NCI-H446 (cell line): ENCODE results near the gene HAUS8.

Experiments
- DNase-seq, 2 experiments: peaks; one replicate each; lab custom pipeline; 2025; lab: John Stamatoyannopoulos, UW

The HAUS8 gene

DNA sequence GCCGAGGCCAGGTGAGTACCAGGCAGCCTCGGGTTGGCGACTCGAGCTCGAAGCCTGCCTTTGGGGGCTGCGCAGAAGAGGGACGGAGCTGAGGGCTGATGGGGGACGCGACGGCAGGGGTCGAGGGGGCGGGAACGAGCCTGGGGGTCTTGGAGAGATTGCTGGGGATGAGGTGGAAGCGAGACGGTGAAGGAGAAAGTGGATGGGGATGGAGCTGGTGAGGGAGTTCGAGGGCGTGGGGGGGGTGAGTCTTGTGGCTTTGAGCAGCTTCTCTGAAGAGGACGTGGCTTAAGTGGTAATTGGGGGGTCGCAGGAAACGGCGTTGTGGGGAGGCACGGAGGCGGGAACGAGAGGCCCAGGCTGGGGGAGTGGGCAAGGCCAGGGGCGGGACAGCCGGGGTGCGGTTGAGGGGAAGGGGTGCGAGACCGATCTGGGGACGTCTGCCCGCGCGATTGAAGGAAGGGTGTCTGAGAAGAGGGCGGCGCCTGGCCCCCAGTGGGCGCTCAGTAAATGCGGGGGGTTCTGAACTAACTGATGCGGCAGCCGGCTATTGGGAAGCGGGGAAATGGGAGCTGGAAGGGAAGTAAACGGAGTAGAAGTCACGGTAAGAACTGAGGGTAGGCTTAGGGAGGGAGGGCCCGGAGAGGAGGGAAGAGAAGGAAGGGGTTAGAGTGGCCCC, 751 bp upstream of the HAUS8 start:
- DNase-seq, result no peak

DNA sequence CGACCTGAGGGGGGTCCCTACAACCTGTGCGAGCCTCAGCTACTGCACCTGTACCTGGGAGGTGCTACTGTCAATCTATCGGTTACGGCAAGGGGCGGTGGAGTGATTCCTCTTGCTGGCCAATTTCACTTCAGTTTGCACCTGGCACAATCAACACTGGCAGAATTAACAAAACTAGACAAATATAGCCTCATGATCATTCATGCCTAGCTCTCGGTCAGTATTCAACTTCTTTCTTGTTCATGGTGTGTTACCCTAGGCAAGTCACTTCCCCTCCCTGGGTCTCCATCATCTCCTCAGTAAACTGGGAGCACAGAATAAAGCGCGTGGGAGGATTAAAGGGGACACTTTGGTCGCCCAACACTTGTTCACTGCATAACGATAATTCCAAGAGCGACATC, 618 bp downstream of the HAUS8 start:
- DNase-seq, result no peak

GRCh38 chr19:17073869-17074633, 1.2 kb downstream of the HAUS8 start:
- no peak for DNase-seq

- no peak for DNase-seq
These were observed 4.3 kb downstream of the HAUS8 start for GRCh38 chr19:17070912-17071311.

GRCh38 chr19:17070421-17070820, 4.8 kb downstream of the HAUS8 start:
- no peak for DNase-seq

DNA sequence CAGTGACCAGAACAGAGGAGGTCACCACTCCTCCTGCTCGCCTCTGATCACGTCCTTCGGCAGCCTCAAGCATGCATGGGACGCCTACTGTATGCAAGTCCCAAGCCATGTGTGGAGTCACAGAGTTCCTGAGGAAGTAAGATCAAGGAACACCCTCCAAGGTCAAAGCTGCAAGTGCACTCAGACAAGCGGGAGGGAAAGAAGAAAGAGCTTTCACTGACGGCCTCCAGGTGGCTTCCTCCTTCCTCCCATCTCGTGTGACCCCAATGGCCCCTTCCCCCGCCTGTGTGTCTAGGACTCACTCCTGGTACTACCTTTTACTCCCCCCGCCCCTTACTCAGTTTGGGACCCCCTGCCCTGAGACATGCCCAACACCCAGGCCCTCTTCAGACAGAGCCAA, 6.1 kb downstream of the HAUS8 start:
- no peak for DNase-seq

DNA sequence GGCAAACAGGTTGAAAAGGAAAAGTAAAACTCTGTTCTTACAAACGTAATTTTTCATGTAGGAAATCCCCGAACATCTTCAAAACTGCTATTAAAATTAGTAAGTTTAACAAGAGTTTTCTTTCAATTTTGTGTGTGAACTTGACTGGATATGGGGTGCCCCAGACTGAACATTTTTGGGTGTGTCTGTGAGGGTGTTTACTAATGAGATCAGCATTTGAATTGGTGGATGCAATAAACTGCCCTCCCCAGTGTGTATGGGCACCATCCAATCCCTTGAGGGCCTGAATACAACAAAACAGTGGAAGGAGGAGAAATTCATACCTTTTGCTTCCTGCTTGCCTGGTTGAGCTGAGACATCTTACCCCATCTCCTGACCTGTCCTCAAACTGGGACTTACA, 11.8 kb downstream of the HAUS8 start:
- no peak for DNase-seq

DNA sequence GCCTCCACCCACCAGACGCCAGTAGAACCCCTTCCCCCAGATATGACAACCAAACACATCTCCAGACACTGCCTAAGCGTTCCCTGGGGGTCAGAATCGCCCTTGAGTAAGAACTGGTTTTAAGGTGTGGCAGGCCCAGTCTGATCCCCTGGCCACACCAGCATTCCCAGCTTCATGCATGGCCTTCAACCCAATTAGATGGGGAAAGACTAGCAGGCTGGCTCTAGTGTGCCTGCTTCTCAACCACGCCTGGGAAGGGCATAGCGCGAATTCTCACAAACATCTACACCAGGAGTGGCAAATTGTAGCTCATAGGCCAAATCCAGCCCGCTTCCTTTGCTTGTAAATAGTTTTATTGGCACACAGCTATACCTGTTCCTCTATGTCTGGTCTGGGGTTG, 13.6 kb downstream of the HAUS8 start:
- no peak for DNase-seq

DNA sequence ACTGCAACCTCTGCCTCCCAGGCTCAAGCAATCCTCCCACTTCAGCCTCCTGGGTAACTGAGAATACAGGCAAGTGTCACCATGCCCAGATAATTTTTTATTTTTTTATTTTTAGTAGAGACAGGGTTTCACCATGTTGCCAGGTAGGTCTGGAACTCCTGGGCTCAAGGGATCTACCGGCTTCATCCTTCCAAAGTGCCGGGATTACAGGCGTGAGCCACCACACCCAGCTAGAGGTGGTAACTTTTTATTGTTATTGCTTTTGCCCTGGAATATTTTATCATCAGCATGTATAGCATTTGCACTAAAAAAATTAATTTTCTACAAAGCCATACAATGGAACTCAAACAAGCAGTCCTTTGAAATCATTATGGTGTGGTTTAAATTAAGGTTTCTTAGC, 14.0 kb downstream of the HAUS8 start:
- no peak for DNase-seq

DNA sequence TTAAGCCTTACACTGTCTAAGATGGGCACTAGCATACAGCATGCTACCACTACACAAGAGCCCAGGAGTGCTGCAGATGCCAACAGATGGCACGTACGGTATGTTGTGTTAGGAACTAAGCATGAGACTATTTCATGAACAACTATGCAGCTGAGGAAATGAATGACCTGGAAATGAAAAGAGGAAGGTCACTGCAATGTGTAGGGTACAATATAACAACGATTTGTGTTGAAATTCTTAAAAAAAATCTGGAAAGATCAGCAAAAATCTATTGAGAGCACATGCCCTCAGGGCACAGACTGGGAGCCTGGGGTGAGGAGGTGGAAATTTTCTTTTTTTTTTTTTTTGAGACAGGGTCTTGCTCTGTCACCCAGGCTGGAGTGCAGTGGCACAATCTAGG, 14.4 kb downstream of the HAUS8 start:
- no peak for DNase-seq

GRCh38 chr19:17058236-17058635, 17.0 kb downstream of the HAUS8 start:
- DNase-seq, result no peak

DNA sequence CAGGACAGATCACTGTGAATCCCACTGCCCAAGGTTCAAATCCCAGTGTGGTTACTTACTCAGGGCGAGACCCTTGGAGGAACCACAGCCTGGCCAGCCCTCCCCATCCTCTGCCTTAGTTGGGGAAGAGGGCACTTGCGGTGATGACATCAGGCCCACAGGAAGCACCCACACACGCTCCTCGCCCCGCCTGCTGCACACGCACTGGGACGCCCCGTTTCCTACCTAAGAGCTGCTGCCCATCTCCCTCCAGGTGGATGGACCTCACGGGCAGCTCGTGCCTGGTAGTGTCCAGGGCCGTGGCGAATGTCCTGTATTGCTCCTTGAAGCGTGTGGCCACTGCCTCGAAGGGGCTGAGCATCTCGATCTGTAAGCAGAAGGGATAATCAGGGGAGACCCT, 19.6 kb downstream of the HAUS8 start:
- no peak for DNase-seq

DNA sequence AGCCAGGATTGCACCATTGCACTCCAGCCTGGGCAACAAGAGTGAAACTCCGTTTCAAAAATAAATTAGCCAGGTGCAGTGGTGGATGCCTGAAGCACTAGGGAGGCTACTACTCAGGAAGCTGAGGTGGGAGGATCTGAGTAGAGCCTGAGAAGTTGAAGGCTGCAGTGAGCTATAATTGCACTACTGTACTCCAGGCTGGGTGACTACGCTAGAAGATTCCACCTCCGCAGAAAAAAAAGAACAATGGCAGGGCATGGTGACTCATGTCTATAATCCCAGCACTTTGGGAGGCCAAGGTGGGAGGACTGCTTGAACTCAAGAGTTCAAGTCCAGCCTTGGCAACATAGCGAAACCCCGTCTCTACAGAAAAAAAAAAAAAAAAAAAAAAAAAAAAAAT, 20.5 kb downstream of the HAUS8 start:
- no peak for DNase-seq

DNA sequence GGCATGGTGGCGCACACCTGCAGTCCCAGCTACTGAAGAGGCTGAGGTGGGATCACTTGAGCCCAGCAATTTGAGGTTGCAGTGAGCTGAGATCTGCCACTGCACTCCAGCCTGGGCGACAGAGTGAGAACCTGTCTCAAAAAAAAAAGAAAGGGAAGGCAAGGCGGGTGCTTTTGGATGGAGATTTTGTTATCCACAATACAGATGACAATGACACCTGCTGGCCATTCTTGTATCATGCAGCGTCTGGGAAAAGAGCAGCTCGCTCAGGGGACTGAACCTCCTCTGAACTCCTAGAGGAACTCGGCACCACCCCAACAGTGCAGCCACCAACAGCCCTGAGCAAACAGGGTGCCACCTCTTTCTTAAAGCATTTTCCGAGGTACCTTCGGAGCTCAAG, 22.8 kb downstream of the HAUS8 start:
- DNase-seq, result peak in 1 of 2 experiments; percentile 39

GRCh38 chr19:17049711-17050280, 25.5 kb downstream of the HAUS8 start:
- DNase-seq, result no peak

- no peak for DNase-seq
These were observed 26.3 kb downstream of the HAUS8 start for GRCh38 chr19:17048885-17049453.

DNA sequence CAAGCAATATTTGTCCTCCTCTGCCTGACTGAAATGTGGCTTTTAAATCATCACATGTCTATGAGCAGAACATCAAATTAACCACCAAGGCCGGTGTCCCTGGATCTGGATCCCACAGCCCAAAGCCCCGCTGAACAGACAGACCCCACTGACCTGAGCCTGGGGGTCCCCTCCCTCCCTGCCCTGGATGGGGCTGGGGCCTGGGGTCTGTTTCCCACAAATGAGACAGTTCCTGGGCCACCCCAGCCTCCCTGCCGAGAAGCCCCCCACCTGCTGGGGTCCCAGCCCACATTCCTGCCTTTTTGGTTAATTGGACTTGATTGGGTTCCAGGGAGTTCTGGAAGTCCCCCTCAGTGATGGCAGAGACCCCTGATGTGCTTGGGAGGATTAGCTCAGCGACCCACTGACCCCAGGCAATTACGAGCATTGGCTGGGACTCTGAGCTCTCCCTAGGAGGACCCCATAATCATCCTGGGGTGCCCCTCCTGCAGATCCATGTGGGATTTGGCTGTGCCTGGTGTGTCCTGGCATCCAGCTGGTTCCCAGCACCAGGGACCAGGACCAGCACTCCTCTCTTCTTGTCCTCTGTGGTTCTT, 29.2 kb downstream of the HAUS8 start:
- DNase-seq, result no peak

- DNase-seq, result no peak
These were observed 31.5 kb downstream of the HAUS8 start for GRCh38 chr19:17043744-17044143.

- DNase-seq, result no peak
These were observed 33.3 kb downstream of the HAUS8 start for GRCh38 chr19:17041976-17042375.

DNA sequence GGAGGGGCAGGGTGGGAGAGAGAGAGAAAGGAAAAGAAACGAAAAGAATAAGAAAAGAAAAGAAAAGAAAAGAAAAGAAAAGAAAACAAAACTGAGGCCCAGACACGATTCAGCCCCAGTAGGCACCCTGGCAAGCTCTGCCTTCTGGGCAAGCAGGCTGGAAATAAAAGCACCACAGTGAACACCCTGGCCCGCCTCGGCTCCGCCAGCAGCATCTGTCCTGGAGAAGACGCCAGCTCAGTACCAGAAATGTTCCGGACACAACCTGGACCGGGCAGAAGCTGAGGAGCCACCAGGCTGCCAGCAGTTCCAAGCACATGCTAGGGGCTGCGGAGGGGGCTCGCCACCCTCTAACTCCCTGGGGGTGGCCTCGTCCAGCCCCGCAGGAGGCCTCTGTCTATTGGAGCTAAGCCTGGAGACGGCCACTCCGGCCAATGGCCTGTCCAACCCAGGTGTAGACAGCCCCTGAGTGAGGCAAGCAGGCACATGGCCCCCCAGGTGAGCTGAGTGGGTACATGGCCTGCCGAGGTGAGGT, 37.2 kb downstream of the HAUS8 start:
- peak in 1 of 2 experiments; percentile 60 for DNase-seq

GRCh38 chr19:17037184-17037583, 38.1 kb downstream of the HAUS8 start:
- no peak for DNase-seq

- DNase-seq, result no peak
These were observed 38.6 kb downstream of the HAUS8 start for GRCh38 chr19:17036640-17037039.
